SH-SY5Y (cell line): Measurements from ENCODE around the gene MAGIX.

ENCODE experiments used
- GATA2 ChIP-seq: IDR thresholded peaks from 2 replicates; pipeline ENCODE4 v1.6.1; 2011; ENCODE audit warnings: mild to moderate bottlenecking, low read depth, low read length
- GATA3 ChIP-seq: IDR thresholded peaks from 2 replicates; pipeline ENCODE4 v1.6.1; 2011; ENCODE audit warnings: low read depth, mild to moderate bottlenecking, low read length, moderate library complexity

- TF ChIP-seq GATA3 (no peak), GATA2 (no peak)
These were observed 14.8 kb downstream of the MAGIX start for GRCh38 chrX:49177338-49177833.
